HFFc6 (cell line): ENCODE results near the gene ARHGAP21. TPM values are rescaled to one million over a fixed set of nuclear protein-coding genes. Genes with fewer than 3 reads are reported as not detected.
"Not testable (repeated sequence)": the region's sequence is repeated elsewhere in the genome, so short reads cannot be mapped to it uniquely, and the experiment has no call there.

Source experiments
- DNase-seq: peaks from one replicate; pipeline ENCODE4 v3.0.0-alpha.2; 2018
- H3K27ac Mint-ChIP-seq: 2 replicates; pipeline ENCODE4 v1.8.0; 2020; ENCODE audit warnings: mild to moderate bottlenecking, mixed read lengths
- H3K27me3 Mint-ChIP-seq: 2 replicates; pipeline ENCODE4 v1.8.0; 2021; ENCODE audit warnings: mild to moderate bottlenecking, moderate library complexity, mixed read lengths; ENCODE audit not compliant: insufficient read depth
- H3K36me3 Mint-ChIP-seq: 2 replicates; pipeline ENCODE4 v1.8.0; 2021; ENCODE audit warnings: low read depth, mixed read lengths
- H3K4me1 Mint-ChIP-seq: 2 replicates; pipeline ENCODE4 v1.8.0; 2020; ENCODE audit warnings: low read depth, mixed read lengths
- H3K4me3 Mint-ChIP-seq: 2 replicates; pipeline ENCODE4 v1.8.0; 2020; ENCODE audit warnings: mild to moderate bottlenecking, moderate library complexity, mixed read lengths
- H3K9me3 Mint-ChIP-seq: 2 replicates; pipeline ENCODE4 v1.8.0; 2020; ENCODE audit warnings: mild to moderate bottlenecking, mixed read lengths
- CTCF ChIP-seq: fragments of 200-600 bp; sonication (generic); IDR thresholded peaks from 2 replicates; pipeline ENCODE4 v1.5.0; 2021; ENCODE audit warnings: antibody characterized with exemption, mild to moderate bottlenecking
- total RNA-seq, 6 experiments: library from RNA; stranded (reverse); fragmentation: NEBNext Ultra II Directional; extraction: Animal tissue kit (Norgen Biotek cat#: 25700); gene quantifications; 2 replicates in 1 of 6; 3 replicates in 5 of 6; pipeline ENCODE4 v1.2.3, GENCODE V29; 2021

ARHGAP21 gene
- total RNA-seq, 6 experiments from 2014 or later: 71.4 to 94.1 (median 82.1) TPM

- peak overlapping the region; percentile 4; the same call in 1 of the 2 replicates for H3K27ac Mint-ChIP-seq
- no peak overlapping the region for H3K4me3 Mint-ChIP-seq
- H3K4me1 Mint-ChIP-seq: peaks cover 31% of the 10 kb centered on the region
- H3K36me3 Mint-ChIP-seq: peaks cover 9% of the 10 kb centered on the region
- DNase-seq: no peak
- TF ChIP-seq CTCF: no peak
- H3K27me3 Mint-ChIP-seq: no peaks in the 10 kb centered on the region
- no peaks in the 10 kb centered on the region for H3K9me3 Mint-ChIP-seq
Observed at GRCh38 chr10:24622781-24623301, 100.8 kb downstream of the ARHGAP21 start.

DNA sequence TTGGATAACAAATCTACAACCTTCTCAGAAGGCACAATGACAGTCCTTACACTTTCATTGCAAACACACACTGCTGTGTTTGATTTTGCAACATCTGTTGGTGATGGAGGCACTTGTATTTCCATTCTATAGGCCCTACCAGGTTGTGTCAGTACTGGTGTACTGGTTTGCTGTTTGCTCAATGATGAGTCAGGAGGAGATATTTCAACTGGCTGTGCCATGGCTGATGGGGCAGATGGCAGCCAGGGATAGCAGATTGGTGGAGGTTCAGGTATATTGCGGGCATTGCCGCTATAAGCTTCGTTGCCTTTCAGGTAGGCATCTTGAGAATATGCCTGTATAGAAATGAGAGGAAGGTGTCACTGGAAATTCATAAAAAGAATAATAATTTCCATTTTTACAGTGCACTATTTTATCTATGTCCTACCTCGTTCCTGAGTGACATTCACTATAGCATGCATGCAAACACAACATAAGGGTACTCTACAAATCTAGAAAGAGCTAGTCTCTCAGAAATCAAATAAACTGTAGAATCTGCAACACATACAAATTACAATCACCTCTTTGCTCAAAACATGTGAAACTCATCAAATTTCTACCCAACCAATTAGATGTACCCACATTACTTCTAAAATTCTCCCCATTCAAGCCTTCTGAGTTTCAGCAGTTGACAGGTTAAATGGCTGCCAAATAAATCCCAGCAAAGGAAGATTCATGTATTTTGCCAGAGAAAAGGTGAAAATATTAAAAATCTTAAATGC lies 102.5 kb downstream of the ARHGAP21 start:
- H3K9me3 Mint-ChIP-seq, H3K4me3 Mint-ChIP-seq, H3K36me3 Mint-ChIP-seq, DNase-seq, H3K27me3 Mint-ChIP-seq, H3K27ac Mint-ChIP-seq: not testable (repeated sequence)
- H3K4me1 Mint-ChIP-seq: peaks cover 38% of the 10 kb centered on the region

DNA sequence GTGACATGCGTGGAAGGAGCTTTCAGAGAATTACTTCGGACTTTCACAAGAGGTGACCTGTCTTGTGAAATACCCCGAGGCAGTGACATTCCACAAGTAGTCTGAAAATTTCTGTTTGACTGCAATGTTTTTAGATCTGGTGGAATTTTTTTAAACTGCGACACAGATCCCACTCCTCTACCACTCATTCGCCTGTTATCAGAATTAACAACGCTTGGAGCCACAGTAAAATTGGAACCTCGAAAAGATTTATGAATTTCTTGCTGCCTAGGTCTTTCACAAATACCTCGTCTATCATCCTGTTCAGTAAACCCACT lies 103.7 kb downstream of the ARHGAP21 start:
- not testable (repeated sequence) for H3K4me3 Mint-ChIP-seq, H3K27ac Mint-ChIP-seq, H3K27me3 Mint-ChIP-seq, DNase-seq, H3K9me3 Mint-ChIP-seq, H3K36me3 Mint-ChIP-seq
- H3K4me1 Mint-ChIP-seq: peaks cover 40% of the 10 kb centered on the region

DNA sequence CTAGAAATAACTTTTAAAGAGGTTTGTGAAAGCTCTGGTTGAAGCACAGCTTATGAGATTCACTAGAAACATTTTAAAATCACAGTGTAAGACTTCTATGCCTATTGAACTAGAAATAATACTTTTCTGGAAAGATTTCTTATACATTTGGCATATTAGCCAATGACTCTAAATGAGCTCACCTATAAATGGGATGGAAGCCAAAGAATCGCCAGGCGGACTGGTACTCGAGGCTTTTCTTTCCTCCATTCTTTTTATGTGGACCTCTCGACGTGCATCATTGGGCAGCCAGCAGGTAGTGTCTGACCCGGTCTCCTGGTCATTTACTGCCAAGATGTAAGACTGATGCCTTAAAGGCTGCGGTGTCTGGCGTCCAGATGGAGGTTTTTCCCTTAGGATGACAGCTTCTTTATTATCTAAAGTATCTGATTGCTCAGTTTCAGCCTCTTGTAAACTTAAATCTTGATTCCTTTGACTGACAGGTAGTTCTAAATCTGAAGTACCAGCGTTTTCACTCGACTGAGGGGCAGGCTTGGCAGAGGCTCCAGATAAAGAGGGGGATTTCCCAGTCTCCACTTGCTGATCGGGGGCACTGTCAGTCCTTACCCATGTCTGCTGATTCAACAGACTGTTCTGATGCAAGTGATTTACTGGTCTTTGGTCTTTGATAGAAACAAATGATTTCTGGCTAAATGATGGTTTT lies 104.2 kb downstream of the ARHGAP21 start:
- H3K4me3 Mint-ChIP-seq, H3K36me3 Mint-ChIP-seq, DNase-seq, H3K27me3 Mint-ChIP-seq, H3K9me3 Mint-ChIP-seq, H3K27ac Mint-ChIP-seq: not testable (repeated sequence)
- peaks cover 40% of the 10 kb centered on the region for H3K4me1 Mint-ChIP-seq

DNA sequence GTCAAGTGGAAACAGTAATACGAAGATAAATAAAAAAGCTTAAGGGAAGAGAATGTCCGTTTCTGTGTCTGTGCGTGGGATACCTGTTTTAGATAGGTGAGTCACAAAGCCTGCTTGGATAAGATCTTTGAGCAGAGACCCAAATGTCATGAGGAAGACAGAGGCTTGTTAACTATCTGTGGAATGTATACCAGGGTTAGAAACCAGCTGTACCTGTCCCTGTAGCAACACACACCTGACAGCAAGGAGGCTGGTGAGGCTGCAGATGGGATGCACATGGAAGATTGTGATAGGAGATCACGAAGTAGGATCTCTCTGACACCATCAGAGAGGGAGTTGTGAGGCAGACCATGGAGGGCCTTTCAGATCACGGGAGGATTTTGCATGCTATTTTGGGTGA lies 105.3 kb downstream of the ARHGAP21 start:
- H3K27ac Mint-ChIP-seq: peak overlapping the region; percentile 12
- TF ChIP-seq CTCF: no peak
- peaks cover 9% of the 10 kb centered on the region for H3K36me3 Mint-ChIP-seq
- H3K9me3 Mint-ChIP-seq: no peaks in the 10 kb centered on the region
- H3K4me3 Mint-ChIP-seq: no peak overlapping the region
- H3K4me1 Mint-ChIP-seq: peaks cover 32% of the 10 kb centered on the region
- no peaks in the 10 kb centered on the region; the same call in 1 of the 2 replicates for H3K27me3 Mint-ChIP-seq
- DNase-seq: no peak

GRCh38 chr10:24617771-24618396 lies 105.8 kb downstream of the ARHGAP21 start:
- Mint-ChIP-seq H3K9me3 (no peaks in the 10 kb centered on the region), H3K27ac (no peak overlapping the region), H3K27me3 (no peaks in the 10 kb centered on the region; the same call in 1 of the 2 replicates), H3K4me1 (peaks cover 27% of the 10 kb centered on the region), H3K4me3 (no peak overlapping the region), H3K36me3 (peaks cover 9% of the 10 kb centered on the region)
- TF ChIP-seq CTCF: peak; percentile 98
- peak; percentile 52 for DNase-seq

DNA sequence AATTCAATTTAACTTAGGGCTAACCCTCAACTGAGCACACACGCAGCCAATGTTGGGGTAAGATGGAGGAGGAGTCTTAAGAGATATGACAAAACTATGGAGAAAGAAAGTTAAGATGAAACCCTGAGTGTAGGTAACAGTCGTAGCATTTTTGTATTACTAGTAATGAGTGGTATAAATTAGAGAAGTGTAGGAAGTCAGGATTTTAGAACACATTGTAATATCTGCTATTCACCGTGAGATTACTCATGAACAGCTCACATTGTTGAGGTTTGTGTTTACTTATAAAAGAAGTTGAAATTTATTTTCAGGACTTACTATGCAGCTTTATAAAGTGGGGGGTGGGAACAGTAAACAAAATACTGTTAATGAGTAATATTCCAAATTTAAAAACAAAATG lies 107.2 kb downstream of the ARHGAP21 start:
- H3K27ac Mint-ChIP-seq: peak overlapping the region; percentile 70
- H3K36me3 Mint-ChIP-seq: peaks cover 9% of the 10 kb centered on the region
- H3K27me3 Mint-ChIP-seq: peaks cover 3% of the 10 kb centered on the region
- peak overlapping the region; percentile 28 for H3K4me3 Mint-ChIP-seq
- H3K9me3 Mint-ChIP-seq: no peaks in the 10 kb centered on the region
- DNase-seq: peak; percentile 27
- H3K4me1 Mint-ChIP-seq: peaks cover 25% of the 10 kb centered on the region
- no peak for TF ChIP-seq CTCF
